ENCODE results near the gene GABRB2. TPM values are rescaled to one million over a fixed set of nuclear protein-coding genes. Genes with fewer than 3 reads are reported as not detected.

GABRB2 gene
- total and polyA plus RNA-seq, 4 donors: 0.08 TPM; not detected in 3

- H3K4me1 ChIP-seq (ENCODE audit: control insufficient read depth in 4 of 4, insufficient read depth in 4 of 4, low read length in 3 of 4): no peaks in the 10 kb centered on the region
- TF ChIP-seq, protein P1, sequence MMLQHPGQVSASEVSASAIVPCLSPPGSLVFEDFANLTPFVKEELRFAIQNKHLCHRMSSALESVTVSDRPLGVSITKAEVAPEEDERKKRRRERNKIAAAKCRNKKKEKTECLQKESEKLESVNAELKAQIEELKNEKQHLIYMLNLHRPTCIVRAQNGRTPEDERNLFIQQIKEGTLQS (IDR thresholded peaks at IDR 0.05): no peak
- no peak for TF ChIP-seq HNF4G (IDR thresholded peaks at IDR 0.05)
- no peak for TF ChIP-seq TAF1 (conservative IDR thresholded peaks at IDR 0.05)
- no peak for TF ChIP-seq HNF4A (conservative IDR thresholded peaks at IDR 0.05)
- TF ChIP-seq NR2F2 (IDR thresholded peaks at IDR 0.05): no peak
- no peak for TF ChIP-seq GABPA (IDR thresholded peaks at IDR 0.05 in 1 of 2, conservative IDR thresholded peaks at IDR 0.05 in 1 of 2)
- no peak for TF ChIP-seq YY1 (IDR thresholded peaks at IDR 0.05)
- no peak for TF ChIP-seq FOXA2 (IDR thresholded peaks at IDR 0.05)
- no peak for TF ChIP-seq SP1 (IDR thresholded peaks at IDR 0.05)
- TF ChIP-seq RAD21 (IDR thresholded peaks at IDR 0.05): no peak
- TF ChIP-seq, protein P2, sequence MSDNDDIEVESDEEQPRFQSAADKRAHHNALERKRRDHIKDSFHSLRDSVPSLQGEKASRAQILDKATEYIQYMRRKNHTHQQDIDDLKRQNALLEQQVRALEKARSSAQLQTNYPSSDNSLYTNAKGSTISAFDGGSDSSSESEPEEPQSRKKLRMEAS (IDR thresholded peaks at IDR 0.05): no peak
- TF ChIP-seq JUND (IDR thresholded peaks at IDR 0.05): no peak
- TF ChIP-seq FOXA1 (IDR thresholded peaks at IDR 0.05): no peak
- no peak for TF ChIP-seq CTCF (IDR thresholded peaks at IDR 0.05; ENCODE audit: low read depth, low read length, missing input control)
- no peak for TF ChIP-seq ZBTB33 (IDR thresholded peaks at IDR 0.05)
- no peak for TF ChIP-seq EGR1 (IDR thresholded peaks at IDR 0.05; ENCODE audit: low read depth in 2 of 2)
- no peak for TF ChIP-seq RXRA (IDR thresholded peaks at IDR 0.05)
- TF ChIP-seq REST (IDR thresholded peaks at IDR 0.05): no peak
- no peak overlapping the region for H3K4me3 ChIP-seq (ENCODE audit: low read depth in 1 of 3, low read length in 3 of 3)
- no peaks in the 10 kb centered on the region for H3K27me3 ChIP-seq (ENCODE audit: control insufficient read depth in 4 of 4, insufficient read depth in 4 of 4, low read length in 3 of 4)
- H3K36me3 ChIP-seq (ENCODE audit: control insufficient read depth in 4 of 4, insufficient read depth in 3 of 4, low read depth in 1 of 4, low read length in 3 of 4): no peaks in the 10 kb centered on the region
- no peaks in the 10 kb centered on the region for H3K9me3 ChIP-seq (ENCODE audit: control insufficient read depth in 4 of 4, low read length in 3 of 4)
- no peak overlapping the region for H3K9ac ChIP-seq (ENCODE audit: low read depth in 1 of 2, low read length in 2 of 2)
- DNase-seq (ENCODE audit: low spot score): no peak
- no peak overlapping the region for H3K27ac ChIP-seq (ENCODE audit: low read depth in 1 of 2, low read length in 2 of 2)
These were observed 283.3 kb downstream of the GABRB2 start for GRCh38 chr5:161263191-161263590.

All from liver (tissue), 9 donors.